HG03575 (cell line): ENCODE data around the gene CXCL9.
"Not testable (repeated sequence)": the region's sequence is repeated elsewhere in the genome, so short reads cannot be mapped to it uniquely, and the experiment has no call there.

Source experiments
- ATAC-seq: cut with Tn5 transposase; IDR thresholded peaks from one replicate; pipeline ENCODE4 v1.9.1; 2021; ENCODE audit not compliant: unreplicated experiment, insufficient number of reproducible peaks, low FRiP score; ENCODE audit errors: extremely low read depth

The CXCL9 gene

GRCh38 chr4:76016393-76016792 lies 9.1 kb upstream of the CXCL9 start:
- no peak for ATAC-seq

GRCh38 chr4:76013540-76013939 lies 6.2 kb upstream of the CXCL9 start:
- no peak for ATAC-seq

- no peak for ATAC-seq
These were observed 5.1 kb upstream of the CXCL9 start for GRCh38 chr4:76012388-76012801.

- ATAC-seq, result peak; percentile 46
These were observed 4.5 kb upstream of the CXCL9 start for GRCh38 chr4:76011700-76012387.

GRCh38 chr4:76011018-76011670 lies 3.8 kb upstream of the CXCL9 start:
- no peak for ATAC-seq

- ATAC-seq, result no peak
These were observed 3.3 kb upstream of the CXCL9 start for GRCh38 chr4:76010576-76010975.

- ATAC-seq, result no peak
These were observed 2.0 kb upstream of the CXCL9 start for GRCh38 chr4:76009311-76009710.

GRCh38 chr4:76003620-76004019 lies 3.7 kb downstream of the CXCL9 start:
- no peak for ATAC-seq

GRCh38 chr4:76003035-76003434 lies 4.3 kb downstream of the CXCL9 start:
- no peak for ATAC-seq

- no peak for ATAC-seq
These were observed 5.1 kb downstream of the CXCL9 start for GRCh38 chr4:76002176-76002575.

- ATAC-seq, result no peak
These were observed 5.6 kb downstream of the CXCL9 start for GRCh38 chr4:76001700-76002099.

GRCh38 chr4:76000279-76000678 lies 7.0 kb downstream of the CXCL9 start:
- no peak for ATAC-seq

- ATAC-seq, result not testable (repeated sequence)
These were observed 8.7 kb downstream of the CXCL9 start for GRCh38 chr4:75998525-75999147.

- no peak for ATAC-seq
These were observed 9.4 kb downstream of the CXCL9 start for GRCh38 chr4:75997946-75998345.

GRCh38 chr4:75997081-75997480 lies 10.2 kb downstream of the CXCL9 start:
- no peak for ATAC-seq

GRCh38 chr4:75995727-75996126 lies 11.6 kb downstream of the CXCL9 start:
- no peak for ATAC-seq

- no peak for ATAC-seq
These were observed 14.8 kb downstream of the CXCL9 start for GRCh38 chr4:75992462-75992861.

- no peak for ATAC-seq
These were observed 17.3 kb downstream of the CXCL9 start for GRCh38 chr4:75989846-75990528.

GRCh38 chr4:75985116-75985515 lies 22.2 kb downstream of the CXCL9 start:
- ATAC-seq, result no peak

- ATAC-seq, result no peak
These were observed 26.7 kb downstream of the CXCL9 start for GRCh38 chr4:75980576-75980975.
